ENCODE measurements around the gene ZNF443.
"Not testable (repeated sequence)": the region's sequence is repeated elsewhere in the genome, so short reads cannot be mapped to it uniquely, and the experiment has no call there.

ZNF443 gene

GRCh38 chr19:12440541-12441316, at the start of gene ZNF443:
Gene ZNF443, minus strand, starts transcription at chr19:12441021. Its CDS starts 107 bp downstream, at chr19:12440914.
- DNase-seq, result peak; percentile 91

DNA sequence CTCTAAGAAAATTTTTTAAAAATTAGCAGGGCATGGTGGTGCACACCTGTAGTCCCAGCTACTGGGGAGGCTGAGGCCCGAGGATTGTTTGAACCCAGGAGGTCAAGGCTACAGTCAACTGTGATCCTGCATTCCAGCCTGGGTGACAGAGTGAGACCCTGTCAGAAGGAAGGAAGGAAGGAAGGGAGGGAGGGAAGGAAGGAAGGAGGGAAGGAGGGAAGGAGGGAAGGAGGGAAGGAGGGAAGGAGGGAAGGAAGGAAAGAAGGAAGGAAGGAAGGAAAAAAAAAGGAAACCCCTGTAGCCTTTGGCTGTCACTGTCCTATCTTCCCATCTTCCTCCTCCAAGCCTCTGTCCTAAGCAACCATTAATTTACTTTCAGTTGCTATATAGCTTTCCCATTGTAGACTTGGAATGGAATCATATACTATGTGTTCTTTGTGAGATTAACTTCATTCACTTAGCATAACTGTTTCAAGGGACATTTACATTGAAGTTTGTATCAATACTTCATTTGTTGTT, 45.5 kb upstream of the ZNF443 start:
- DNase-seq, result not testable (repeated sequence)

DNA sequence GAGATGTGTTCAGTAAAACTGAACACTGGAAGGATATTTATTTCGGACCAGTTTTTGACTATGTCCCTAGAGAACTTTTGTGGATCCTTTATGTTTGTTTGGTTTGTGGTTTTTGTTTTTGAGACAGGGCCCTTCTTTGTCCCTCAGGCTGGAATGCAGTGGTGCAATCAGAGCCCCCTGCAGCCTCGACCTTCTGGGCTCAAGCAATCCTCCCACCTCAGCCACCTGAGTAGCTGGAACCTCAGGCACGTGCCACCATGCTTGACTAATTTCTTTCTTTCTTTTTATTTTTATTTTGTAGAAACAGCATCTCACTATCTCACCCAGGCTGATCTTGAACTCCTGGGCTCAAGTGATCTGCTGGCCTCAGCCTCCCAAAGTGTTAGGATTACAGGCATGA, 44.8 kb upstream of the ZNF443 start:
- DNase-seq, result no peak

GRCh38 chr19:12485052-12485416, 44.2 kb upstream of the ZNF443 start:
- DNase-seq, result no peak

DNA sequence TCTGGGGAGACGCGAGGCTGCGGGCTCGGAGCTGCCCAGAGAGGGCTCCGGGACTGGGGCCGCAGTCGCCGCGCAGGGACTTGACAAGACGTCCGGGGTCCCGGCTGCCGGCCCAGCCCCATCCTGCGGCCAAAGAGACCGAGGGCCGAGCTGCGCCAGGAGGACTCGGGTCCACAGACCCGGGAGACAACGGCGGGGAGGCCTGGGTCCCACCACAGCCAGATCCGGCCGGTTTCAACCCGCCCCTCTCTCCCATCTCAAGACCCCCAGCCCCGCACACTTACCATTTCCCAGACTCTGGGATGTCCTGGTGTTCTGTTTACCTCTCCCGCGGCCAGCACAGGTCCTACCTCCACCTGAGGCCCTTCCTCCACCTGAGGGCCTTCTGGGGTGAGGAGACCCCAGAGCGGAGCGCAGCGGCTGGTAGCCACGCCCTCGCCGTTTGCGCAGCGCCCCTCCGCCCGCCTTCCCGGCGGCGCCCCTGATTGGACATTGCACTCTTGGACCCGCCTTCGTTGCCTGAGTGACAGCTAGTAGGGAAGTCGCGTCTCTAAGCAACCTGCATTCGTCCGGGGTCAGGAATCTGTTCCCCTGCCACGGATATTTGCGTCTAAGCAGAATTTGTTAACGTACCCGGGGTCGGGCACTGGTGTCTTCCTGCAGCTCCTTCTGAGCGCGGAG, 43.7 kb upstream of the ZNF443 start, which contains the start of gene ZNF709:
Gene ZNF709, minus strand, starts transcription at position 446 of the 681 bp plus-strand sequence. Its CDS starts 159 bp downstream, at position 287.
- peak; percentile 63 for DNase-seq

DNA sequence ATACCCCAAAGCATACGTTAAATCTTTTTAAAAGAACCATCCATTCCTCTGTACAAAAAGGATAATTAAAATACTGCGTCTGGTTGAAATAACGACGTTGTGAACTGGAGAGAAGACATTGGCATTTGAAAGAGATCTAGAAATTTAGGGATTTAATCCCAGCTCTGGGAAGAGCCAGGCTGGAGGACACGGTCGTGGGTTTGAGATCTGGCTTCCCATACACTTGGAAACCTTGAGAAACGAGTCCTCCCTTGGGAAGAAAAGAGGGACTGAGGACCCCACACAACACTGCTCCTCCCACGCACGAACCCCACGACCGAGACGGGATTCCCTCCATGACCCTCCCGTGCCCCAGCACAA, 43.2 kb upstream of the ZNF443 start:
- DNase-seq, result no peak

DNA sequence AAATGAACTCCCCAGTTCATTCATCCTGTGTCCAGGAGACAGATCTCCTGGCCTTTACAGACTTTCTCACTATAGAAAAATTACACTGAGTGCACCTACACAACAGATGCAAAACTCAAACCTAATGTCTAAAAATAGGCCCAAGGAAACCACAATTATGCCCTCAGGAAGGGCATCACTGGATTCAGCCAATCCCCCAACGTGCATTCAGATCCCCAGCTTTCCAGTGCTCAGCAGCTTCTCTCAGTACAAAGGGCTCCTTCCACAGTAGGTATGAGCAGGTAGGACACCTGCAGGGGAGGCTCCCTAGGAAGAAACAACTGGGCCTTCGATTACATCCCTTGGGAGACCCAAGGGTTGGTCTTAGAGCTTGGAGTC, 41.7 kb upstream of the ZNF443 start:
- no peak for DNase-seq

GRCh38 chr19:12481781-12482508, 41.1 kb upstream of the ZNF443 start:
- no peak for DNase-seq

GRCh38 chr19:12478234-12478941, 37.6 kb upstream of the ZNF443 start:
- no peak for DNase-seq

- DNase-seq, result not testable (repeated sequence)
Observed at GRCh38 chr19:12467651-12468050, 26.8 kb upstream of the ZNF443 start.

DNA sequence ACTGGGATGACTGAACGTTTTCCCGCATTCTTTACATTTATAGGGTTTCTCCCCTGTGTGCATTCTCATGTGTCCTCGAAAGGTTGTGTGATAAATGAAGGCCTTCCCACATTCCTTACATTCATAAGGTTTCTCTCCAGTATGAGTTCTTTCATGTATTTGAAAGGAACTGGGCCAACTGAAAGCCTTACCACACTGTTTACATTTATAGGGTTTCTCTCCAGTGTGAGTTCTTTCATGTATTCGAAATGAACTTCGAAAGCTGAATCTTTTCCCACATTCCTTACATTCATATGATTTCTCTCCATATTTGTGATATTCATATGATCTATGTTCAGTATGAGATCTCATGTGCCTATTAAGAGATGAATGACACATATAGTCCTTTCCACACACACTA, 24.4 kb upstream of the ZNF443 start:
- no peak for DNase-seq

- no peak for DNase-seq
Observed at GRCh38 chr19:12464769-12465168, 23.9 kb upstream of the ZNF443 start.

GRCh38 chr19:12464139-12464538, 23.3 kb upstream of the ZNF443 start:
- DNase-seq, result not testable (repeated sequence)

DNA sequence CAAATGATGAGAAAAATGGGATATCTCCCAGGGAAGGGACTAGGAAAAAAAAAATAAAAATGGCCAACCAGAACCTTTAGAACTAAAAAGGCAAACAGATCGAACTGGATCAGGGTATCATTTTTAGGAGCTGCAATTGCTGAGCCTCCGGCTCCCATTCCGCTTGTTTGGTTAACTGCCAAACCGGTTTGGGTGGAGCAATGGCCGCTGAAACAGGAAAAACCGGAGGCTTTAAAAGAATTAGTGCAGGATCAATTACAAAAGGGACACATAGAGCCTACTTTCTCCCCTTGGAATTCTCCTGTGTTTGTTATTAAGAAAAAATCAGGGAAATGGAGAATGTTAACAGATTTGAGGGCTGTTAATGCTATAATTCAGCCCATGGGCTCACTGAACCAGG, 12.7 kb upstream of the ZNF443 start:
- no peak for DNase-seq

GRCh38 chr19:12450844-12451243, 10.0 kb upstream of the ZNF443 start:
- no peak for DNase-seq

GRCh38 chr19:12448808-12449207, 8.0 kb upstream of the ZNF443 start:
- no peak for DNase-seq

- DNase-seq, result not testable (repeated sequence)
Observed at GRCh38 chr19:12439686-12440540, 908 bp downstream of the ZNF443 start.

DNA sequence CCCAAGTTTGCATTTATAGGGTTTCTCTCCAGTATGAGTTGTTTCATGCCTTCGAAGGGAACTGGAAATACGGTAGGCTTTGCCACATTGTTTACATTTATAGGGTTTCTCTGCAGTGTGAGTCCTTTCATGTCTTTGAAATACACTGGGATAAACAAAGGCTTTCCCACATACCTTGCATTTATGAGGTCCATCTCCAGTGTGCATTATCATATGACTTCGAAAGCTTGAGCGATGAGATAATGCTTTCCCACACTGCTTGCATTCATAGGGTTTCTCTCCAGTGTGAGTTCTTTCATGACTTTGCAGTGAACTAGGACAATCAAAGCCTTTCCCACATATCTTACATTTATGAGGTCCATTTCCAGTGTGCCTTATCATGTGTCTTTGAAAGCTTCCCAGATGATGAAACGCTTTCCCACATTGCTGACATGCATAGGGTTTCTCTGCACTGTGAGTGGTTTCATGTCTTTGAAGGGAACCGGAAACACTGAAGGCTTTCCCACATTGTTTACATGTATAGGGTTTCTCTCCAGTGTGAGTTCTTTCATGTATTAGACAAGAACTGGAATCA, 10.0 kb downstream of the ZNF443 start:
- DNase-seq, result not testable (repeated sequence)

- DNase-seq, result no peak
Observed at GRCh38 chr19:12425888-12426274, 14.9 kb downstream of the ZNF443 start.

DNA sequence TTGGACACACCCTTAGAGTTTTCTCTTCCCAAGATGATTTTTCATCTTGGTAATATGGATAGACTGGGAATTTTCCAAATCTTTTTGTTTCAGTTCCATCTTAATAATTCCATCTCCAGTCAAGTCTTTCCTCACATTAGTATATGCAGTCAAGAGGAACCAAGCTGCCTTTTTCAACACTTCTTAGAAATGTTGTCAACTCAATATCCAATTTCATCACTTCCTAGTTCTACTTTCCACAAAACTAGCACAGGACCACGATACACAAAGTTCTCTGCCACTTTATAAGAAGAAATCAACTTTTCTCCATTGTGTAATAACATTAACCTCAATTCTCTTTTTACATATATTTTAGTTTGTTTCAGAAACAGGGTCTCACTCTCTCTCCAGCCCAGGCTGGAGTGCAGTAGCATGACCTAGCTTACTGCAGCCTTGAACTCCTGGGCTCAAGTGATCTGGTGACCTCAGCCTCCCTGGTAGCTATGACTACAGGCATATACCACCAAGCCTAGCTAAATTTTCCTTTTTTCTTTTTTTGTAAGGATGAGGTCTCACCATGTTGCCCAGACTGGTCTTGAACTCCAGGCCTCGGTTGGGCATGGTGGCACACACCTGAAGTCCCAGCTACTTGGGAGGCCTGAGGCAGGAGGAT, 15.5 kb downstream of the ZNF443 start:
- DNase-seq, result no peak

GRCh38 chr19:12417273-12417672, 23.5 kb downstream of the ZNF443 start:
- DNase-seq, result not testable (repeated sequence)
